Measurements from ENCODE around the gene RARB.

RARB gene

DNA sequence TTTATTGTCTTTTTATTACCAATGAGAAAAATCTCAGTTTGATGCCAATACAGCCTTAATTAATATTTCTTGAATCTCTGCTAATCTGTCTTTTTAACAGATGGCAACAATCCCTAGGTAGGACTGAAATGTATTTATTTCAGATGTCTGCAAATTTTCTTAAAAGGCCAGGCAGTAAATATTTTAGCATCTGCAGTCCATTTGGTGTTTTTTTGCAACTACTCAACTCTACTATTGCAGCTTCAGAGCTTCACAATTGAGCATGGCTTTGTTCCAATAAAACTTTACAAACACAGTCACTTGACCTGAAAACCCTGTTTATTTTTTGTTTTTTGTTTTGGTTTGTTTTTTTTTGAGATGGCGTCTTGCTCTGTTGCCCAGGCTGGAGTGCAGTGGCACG, 82.7 kb downstream of the RARB start:
- no peak for DNase-seq

DNA sequence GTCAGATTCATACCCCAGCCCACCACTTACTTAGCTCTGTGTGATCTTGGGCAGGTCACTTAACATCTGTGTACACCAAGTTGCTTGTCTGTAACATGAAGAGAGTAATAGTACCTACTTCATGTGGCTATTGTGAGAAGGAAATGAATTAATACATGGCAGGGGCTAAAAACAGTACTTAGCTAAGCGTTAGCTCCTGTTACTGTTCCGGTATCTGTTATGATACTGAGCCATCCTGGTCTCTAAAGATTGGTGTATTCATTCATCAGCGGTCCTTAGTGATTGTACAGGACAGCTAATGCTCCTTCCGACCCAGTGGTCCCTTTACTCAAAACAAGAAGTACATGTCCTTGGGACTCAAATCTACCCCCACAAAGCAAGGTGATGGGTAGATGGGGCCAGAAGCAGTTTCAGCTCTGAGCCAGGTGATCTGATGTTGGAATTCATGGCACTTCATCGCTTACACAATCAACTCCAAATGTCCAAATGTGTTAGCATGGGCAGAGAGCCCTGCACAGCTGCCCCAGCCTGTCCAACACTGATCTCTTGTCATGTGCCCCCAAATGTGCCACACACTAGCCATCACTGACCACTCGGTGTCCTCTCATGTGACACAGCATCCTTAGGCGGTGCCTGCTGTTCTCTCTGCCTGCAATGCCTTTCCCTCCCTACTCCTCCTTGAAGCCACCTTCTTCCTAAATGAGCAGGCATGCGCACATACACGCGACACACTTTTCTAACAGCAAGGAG, 84.1 kb downstream of the RARB start:
- no peak for DNase-seq

DNA sequence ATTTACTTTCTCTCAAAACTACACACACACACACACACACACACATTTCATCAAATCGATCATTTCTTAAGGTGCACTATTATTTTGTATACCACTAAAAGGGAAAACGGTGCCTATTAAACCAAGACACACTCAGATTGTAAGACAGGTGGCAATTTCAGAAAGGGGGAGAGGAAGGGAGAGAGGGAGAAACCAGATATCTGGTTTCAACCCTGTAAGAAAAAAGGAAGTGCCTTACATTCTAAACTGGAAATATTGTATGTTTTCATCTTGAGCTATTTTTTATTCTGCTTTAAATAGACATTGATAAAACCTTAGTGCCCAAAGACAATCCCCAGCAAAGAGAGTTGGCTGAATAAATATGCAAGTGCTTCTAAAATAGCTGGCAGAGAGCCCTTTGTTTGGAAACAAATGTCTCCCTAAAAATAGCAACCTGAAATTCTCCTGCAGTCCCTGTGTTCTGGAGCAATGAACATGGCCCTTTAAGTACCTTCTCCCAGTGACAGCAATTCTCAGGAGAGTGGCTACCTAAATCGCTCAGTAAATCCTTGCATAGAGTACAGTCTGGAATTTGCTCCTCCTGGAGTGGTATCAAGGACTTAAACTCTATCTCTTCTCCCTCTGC, 85.7 kb downstream of the RARB start:
- no peak for DNase-seq

DNA sequence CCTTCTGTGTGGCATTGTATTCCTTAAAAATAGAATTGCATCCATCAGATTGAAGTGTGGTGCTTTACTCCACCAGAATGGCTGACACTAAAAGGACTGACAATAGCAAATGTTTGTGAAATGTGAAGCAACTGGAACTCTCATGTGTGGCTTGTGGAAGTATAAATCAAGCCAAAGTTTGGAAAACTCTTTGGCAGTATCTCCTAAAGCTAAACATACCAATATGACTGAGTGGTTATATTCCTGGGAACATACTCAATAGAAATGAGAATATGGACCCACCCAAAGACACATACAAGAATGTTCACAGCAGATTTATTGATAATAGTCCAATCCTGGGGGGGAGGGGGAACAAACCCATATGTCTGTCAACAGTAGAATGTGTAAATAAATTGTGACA, 87.1 kb downstream of the RARB start:
- DNase-seq: no peak

DNA sequence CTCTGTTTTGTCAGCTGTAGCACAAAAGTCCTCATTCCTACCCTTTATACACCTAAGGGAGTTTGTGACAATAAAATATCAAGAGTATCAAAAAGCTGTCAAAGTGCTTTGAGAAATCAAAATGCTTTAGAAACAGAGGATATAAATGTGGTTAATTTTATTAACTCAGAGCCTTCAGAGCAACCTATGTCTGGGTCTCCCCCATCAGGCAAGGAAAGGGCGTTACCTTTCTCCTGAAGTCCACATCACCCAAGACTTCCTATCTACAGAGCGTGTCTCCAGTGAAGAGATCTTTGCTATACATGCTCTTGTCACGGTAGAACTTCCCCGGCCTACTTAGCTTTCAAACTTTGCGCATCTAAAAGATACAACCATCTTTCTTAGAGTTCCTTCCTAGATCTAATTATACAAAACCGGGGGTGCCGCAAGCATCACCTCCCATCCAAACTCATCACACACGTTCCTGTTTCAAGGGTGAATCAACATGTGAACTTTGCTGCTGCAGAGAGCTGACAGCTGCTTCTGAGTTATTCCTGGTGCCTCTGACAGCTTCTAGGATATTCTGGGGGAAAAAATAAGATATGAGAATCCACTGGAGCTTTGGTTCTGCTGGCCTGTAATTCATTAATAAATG, 93.0 kb downstream of the RARB start:
- no peak for DNase-seq

DNA sequence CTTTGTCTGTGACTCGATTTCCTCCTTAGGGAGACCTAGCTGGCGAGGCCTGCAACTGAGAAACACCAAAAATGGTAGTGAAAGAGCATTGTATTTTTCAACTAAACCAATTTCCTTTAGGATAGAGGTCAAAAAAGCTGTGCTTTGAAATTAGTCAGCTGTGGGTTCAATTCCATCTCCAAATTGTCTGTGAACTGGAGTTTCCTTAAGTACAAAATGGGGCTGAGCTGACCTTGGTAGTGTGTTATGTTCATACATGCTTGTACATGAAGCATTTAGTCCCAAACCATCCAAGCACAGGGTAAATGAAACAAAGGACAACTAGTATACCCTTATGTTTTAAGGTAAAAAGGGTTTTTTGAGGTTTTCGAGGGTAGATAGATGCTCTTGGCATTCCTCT, 99.3 kb downstream of the RARB start:
- no peak for DNase-seq

DNA sequence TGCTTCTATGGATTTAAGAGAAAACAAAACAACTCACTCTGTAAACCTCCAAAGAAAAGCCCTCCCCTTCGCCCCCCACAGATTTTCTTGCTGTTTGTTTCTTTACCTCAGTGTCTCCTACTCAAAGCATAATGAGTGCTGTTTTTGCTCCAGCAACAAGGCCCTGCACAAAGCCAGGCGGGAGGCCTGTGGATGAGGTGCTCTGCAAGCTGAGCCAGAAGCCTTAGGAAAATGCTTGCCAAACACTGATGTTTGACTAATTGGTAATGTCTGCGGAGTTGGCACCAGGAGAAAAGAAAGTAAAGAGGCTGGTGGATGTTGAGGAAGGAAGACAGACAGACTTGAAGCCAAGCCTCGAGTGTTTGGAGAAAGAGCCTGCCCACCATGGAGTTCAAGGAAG, 99.7 kb downstream of the RARB start:
- no peak for DNase-seq

DNA sequence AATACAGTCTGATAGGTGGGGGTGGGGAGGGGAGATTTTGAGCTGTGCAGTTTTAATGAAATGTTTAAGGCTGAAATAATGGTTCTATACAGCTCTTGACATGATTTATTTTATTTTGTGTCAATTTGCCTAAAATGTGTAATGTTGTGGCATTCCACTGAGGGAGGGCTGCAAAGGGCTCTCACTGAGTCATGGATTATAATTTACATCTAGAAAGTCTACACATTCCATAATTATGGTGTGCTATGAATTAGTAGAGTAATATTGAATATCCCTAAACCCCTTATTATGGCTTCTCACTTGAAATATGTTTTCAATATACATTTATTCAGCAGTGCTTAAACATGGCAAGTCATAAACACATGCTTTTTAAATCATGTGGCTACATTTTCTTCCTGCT, 103.9 kb downstream of the RARB start:
- DNase-seq: no peak

DNA sequence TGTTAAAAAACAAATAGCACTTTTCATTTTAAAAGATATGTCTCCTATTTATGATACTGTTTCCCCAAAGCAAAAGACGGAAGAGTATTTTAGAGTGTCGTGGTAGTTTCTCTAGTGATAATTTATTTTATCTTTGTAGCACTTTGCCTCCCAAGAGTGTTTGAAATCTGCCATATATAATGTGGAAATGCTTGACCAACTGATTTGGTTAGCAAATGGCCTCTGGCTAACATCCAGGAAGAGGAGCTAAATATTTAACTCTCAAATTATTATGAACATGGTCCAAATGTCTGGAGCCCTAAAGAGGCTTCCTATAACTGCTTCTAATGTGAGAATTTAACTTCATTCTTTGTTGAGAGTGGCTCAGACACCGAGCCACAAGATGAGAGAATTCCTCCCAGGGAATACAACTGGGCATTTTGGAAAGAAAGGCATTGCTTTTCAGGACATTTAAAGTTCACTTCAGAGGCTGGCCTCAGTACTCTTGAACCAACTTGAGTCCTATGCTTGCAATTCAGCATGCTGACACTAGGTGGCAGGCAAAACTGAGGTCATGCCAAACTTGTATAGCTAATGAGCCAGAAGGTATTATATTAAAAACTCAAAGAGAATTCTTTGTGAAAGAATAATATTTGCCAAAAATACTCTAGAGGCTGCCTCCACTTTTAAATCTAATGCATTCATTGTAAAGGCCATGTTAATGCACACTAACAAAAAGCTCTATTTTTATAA, 104.5 kb downstream of the RARB start:
- no peak for DNase-seq

DNA sequence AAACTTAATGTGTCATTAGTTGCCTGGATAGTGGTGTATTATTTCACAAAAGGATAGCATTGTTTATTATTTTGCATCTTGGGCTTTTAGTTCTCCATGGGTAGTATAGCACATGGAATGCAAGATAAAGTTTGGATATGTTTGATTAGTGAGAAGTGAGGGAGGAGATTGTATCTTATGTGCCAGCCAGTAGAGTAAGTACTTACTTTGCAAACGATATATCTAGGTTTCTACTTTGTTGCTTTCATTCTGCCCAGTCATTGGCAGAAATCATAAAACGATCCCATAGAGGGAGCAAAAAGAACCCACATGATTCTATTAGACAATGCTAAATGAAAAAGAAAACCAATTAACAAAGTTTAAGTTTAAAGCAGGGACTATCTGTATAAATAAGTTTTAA, 105.3 kb downstream of the RARB start:
- no peak for DNase-seq

DNA sequence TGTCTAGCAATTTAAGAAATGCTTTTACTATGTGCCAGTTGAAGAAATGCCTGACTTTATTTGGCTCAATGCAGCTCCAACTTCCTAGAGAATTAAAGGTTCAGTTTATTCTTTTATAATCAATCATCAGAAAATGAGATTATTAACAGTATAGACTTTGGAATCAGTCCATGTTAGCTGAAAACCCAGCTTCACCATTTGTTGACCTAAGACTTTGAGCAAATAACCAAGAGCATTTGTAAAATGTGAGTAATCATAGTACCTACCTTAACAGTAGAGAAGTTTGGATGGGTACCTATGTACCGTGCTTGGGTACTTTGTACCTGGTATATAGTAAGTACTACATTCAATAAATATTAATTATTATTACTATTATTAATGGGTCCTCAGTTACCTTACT, 105.9 kb downstream of the RARB start:
- no peak for DNase-seq

DNA sequence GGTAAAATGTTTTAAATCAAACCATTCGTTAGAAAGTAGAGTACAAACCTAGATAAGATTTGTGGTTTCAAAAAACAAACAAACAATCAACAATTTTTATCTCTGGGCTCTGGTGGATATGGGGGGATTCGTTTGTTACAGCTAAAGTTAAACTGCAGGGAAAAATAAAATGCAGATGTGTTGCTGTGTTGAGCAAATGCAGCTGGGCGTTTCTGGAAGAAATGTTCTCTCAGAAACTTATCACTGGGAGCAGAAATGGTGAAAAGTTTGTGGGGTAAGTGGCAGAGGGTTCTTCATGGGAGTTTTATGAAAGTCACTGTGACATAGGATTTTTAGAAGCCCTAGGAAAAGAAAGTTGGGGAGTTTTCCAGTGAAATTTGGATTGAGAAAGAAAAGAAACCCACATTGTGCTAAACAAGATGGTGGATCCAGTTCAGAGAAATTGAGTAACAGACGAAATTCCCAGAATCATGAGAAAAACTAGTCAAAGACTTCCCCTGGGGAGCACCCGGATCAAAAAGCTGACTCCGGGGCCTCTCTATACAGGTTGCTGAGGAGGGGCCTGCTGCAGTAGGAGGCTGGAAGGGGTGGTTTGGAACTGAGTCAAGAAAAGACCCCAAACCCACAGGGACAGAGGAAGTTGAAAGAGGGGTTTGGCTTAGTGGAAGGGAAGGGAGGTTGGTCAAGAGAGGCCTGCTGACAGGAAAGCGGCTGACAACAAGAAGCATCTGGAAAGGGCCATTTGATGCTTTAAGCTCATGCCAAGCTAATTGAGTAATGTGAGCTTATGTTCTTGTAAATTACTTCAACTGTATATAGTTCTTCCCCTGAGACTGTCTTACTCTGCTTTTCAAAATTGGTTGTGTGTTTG, 108.7 kb downstream of the RARB start:
- DNase-seq: no peak

DNA sequence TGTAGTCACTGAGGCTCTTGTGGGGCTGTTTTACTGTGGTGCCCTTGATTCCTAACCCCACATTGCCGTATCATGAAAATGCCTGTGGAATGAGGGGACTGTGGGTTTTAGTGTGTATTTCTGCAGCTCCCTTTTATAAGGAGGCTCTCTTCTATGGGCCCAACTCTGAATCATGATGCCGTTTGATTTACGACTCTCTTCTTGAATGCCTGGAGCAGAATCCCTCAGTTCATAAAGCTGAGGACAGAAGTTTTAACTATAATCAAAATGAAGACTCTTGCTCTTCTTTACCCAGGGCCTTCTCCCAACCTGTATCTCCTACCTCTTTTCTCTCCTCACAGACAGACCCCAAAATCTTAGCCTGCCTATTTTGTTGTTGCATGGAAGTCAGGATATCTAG, 109.5 kb downstream of the RARB start:
- no peak for DNase-seq

DNA sequence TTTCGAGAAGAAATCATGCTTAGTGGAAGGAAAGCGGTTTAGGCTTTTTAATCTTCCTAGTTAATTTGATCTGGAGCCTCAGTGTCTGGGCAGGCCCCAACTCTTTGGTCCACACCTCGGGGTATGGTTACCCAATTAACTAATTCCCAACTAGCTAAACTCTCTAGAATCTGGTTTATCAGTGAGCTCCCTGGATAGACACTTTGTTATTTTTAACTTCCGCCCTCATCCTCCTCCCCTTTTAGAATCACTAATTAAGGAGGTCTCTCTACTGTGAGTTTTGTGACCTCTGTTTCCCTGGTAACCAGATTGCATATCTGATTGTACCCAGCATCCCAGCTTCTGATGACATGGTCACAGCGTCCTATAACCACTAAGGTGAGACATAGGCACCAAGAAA, 112.2 kb downstream of the RARB start:
- DNase-seq: no peak

DNA sequence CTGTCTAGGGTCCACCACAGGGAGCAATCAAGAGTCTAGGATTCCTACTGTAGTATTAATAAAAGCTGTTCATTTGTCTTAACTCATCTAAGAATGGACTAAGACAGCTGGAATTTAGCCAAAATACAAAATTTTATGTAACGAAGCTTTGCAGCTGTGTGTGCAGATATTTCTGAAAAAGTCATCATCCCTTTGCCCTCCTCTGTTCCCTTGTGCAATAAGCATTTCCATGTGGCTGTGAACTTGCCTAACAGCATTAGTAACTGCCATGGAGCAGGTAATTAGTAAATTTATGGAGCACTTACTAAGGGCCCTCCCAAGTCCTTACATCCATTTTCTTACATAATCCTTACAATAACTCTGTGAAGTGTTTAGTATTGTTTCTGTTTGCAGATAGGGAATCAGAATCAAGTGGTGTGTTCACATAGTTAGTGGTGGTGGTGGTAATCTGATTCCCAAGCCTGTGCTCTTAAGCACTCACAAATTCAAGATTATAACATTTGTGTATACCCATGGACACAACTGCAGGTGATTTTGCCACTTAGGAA, 114.5 kb downstream of the RARB start:
- DNase-seq: no peak

DNA sequence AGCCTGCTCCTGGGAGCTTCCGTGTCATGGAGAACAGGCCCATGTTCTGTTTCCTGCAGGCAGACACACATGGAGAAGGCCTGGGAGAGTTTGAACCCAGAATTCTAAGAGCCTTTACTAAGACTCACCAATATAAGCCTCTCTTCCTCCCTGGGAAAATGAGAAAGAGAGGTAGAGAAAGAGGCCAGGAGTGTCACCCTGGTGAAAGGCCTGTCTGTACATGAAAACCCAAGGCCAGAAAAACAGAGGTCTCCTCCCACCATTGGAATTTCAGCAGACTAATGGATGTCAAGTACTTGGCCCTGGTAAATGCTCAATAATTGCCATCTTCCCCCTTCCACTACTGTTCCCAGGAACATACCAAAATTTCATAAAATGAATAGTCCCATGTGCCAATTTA, 119.0 kb downstream of the RARB start:
- DNase-seq: no peak

DNA sequence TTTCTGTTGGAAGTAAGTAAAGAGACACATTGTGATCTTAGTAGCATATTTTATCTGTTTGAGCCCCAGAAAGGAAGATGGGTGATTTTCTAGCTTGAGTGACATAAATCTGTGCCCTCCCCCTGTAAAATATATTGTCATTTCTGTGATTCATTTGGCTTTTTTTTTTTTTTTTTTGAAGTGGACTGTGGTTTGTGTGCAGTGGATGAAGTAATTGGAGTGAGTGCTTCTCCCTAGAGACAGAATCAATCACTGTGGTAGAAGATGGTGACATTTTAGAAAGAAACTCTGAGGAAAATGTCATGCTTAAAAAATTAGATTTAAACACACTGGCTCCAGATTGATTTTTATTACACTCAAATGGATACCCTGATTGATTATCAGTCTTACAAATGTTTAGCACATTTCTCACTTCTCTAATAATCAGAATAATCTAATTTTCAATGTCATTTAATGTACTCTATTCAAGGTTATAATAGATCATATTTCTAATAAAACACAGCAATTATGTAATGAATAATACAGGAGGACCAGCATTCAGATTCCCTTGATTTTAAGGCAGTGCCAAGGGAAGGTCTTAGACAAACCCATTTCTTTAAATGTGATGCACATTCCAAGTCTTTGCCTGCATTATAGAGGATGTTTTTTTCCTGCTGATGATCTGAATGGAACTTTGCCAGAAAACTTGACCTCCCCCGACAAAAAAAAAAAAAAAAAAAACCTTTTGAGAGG, 120.0 kb downstream of the RARB start:
- DNase-seq: no peak

DNA sequence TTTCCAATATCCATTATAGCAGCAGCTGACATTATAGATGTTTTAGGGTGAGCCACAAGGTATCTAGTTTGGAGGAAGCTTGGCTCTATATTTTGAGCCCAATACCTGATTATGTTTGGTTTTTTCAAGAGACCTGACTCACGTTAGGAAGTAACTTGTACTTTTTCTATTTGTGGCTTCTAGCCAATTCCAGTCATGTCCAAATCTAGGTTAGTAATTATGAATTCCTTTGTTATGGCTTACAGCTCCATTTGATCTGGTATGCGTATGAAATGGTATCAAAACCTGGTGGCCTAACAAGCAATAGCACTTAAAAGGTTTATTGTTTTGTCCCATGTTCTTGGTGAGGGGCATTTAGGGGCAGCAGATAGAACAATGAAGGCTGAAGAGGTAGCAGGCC, 120.8 kb downstream of the RARB start:
- DNase-seq: no peak

DNA sequence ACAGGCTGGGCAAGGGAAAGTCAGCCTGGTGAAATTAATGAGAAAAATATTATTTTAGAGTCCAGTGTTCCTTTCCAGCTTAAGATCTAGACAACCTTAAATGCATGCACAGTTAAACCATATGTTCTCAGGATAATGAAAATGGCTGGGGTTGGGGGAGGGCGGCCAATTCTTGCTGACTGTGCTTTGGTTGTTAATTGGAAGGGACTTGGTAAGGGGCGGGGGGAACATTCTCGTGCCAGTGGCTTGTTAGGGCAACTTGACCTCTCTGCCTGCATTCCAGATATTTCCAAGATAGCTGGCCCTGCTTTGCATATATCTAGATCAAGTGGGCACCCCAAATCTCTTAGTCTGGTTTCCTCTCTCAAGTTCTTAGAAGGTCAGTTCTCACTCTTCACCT, 124.2 kb downstream of the RARB start:
- DNase-seq: no peak

DNA sequence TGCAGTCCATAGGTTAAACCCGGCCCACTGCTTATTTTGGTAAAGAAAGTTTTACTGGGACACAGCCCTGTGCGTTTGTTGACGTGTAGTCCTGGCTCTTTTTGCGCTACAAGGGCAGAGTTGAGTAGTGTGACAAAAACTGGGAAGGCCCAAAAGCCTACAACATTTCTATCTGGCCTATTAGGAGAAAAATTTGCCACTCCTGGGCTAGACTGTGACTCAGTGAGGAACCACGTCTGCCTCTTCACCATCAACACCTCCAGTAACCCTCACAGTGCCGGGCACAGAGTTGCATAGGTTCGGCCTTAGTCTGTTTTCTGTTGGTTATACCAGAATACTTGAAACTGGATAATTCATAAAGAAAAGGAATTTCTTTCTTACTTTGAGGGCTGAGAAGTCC, 126.3 kb downstream of the RARB start:
- no peak for DNase-seq

DNA sequence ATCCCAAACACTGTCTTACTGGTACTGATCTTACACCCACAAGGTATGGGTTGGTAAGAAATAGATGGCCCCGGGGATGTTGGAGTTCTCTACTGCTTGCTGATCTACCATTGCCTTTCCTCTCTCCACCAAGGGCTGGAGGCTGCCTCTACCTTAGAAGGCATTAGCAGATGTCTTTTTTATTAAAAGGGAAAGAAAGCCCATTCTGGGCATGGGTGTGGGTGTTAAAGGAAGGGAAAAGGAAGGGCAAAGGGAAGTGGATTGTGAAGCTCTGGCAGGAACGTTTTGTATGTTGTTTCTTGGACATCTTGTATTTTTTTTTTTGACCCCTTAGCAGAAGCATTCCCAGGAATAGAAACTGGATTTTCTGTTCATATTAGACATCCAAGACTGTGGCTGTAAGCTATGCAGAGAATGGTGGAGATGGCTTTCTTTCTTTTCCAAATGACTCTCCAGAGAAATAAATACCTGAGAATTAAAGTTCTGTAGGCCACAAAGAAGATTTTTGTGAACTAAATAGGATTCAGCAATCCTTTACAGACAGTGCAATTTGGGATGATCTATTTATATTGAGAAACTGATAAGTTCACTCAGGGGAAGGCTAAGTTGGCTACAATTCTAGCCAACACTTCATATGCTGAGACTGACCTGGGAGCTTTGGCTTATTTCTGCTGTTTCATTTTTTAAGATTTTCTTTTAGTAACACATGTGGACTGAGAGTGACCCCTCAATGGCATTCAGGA, 127.8 kb downstream of the RARB start:
- no peak for DNase-seq

All from DMS 273 treated with DMSO at 0.1 percent for 48 hours (cell line).